Amniotic epithelial cell (primary cell): Measurements from ENCODE around the gene AFF2.

ENCODE experiments used
- DNase-seq: peaks from one replicate; pipeline ENCODE4 v3.0.0-alpha.2; 2010; ENCODE audit warnings: low read depth

AFF2 gene

DNA sequence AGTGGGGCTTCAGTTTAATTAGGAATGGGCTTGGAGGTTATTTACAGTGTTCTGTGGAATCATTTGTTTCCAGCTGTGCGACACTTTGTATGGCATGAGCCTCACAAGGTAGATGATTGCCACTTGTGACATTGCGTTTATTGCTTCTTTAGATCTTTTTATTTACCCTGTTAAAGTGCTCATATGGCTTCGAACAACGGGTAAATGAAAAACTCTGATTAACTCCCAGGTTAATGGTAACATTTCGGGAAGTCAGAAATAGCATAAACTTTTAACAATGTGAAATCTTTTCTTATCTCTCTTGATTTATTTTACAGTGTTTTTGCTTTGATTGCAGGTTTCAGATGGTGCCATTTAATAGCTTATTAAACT is 510.4 kb downstream of the AFF2 start:
- no peak for DNase-seq

DNA sequence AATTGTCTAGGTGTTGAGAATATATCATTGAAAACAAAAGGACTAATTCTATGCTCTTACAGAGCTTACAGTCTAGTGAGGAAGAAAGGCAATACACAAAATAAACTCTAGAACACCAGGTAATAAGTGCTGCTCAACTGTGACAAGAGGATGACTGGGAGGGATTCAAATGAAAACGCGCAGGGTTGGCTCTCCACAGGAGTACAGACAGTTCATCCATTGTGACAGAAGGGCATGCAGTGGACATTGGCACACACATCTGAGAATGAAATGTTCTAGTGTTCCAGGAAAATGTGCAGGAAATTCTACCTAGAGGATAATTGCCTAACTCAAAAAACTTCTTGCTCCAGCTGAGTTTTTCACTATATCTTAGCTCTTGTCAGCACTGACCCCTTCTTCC is 512.7 kb downstream of the AFF2 start:
- no peak for DNase-seq

DNA sequence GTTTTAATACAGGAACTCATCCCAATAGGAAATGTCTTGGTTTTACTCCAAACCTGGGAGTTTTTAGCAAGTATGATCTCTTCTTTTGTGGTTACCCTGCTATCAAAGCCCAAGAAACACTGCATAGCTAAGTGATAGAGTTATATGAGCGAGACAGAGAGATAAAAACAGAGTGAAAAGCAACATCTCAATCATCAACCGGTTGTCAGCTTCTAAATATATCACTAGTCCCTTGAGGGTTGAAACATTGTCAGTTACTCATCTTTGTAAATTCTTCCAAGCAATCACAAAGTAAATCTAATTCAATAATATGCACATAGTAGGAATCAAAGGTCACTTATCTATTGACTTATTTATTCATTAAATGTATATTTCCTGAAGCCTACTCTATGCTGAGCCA is 520.7 kb downstream of the AFF2 start:
- DNase-seq, result no peak

DNA sequence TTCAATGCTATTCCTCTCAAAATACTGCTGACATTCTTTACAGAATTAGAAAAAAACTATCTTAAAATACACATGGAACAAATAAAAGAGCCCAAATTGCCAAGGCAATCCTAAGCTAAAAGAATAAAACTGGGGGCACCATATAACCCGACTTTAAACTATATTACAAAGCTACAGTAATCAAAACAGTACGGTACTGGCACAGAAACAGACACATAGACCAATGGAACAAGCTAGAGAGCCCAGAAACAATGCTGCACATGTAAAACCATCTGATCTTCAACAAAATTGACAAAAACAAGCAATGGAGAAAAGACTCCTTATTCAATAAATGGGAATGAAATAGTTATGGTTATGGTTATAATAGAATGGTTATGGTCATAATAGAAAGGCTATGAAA is 522.1 kb downstream of the AFF2 start:
- DNase-seq, result no peak

DNA sequence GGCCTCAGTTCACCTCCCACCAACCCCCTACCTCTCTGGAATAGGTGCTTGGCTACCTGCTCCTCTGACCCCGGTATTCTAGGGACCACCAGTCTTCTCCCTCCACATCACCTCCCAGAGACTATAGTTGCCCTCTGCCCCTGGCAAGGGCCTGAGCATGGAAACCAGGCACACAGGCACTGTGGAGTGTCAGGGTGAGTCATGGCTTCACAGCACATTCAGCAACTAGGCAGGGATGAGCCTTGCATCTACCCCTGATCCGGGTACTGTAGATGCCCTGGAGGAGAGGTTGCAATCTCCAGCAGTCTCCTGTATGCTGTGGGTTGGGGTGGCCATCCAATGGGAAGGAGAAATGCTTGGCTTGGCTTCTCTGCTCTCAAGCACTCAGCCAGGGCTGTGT is 532.0 kb downstream of the AFF2 start:
- DNase-seq, result no peak

DNA sequence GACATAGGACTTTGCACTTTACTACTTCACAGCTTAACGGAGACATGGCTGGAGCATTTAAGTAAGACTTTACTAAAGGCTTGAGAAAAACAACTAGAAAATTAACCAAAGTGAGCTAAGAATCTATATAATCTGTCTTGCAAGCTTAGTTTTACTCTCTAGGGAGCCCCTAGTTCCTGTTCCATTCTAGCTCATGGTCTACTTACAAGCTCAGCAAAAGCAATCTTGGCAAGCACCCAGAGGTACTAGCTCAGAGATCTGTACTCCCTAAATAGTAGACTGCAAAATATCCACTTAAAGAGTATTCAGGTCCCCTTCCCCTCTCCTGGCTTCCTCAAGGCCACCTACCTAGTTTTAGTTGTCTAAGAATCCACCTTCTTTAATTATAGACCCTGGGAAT is 535.7 kb downstream of the AFF2 start:
- no peak for DNase-seq

DNA sequence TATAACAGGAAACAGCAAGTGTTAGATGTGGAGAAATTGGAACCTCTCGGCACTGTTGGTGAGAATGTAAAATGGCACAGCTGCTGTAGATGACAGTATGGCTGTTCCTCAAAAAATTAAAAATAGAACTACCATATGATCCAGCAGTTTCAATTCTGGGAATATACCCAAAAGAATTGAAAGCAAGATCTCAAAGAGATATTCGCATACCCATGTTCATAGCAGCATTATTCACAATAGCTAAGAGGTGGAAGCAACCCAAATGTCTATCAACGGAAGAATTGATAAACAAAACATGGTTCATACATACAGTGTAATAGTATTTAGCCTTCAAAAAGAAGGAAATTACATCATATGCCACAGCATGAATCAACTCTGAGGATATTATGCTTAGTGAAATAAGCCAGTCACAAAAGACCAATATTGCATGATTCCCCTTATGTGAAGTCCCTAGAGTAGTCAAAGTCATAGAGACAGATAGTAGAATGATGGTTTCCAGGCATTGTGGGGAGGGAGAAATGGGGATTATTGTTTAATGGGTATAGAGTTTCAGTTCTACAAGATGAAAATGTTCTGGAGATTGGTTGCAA is 537.0 kb downstream of the AFF2 start:
- no peak for DNase-seq

DNA sequence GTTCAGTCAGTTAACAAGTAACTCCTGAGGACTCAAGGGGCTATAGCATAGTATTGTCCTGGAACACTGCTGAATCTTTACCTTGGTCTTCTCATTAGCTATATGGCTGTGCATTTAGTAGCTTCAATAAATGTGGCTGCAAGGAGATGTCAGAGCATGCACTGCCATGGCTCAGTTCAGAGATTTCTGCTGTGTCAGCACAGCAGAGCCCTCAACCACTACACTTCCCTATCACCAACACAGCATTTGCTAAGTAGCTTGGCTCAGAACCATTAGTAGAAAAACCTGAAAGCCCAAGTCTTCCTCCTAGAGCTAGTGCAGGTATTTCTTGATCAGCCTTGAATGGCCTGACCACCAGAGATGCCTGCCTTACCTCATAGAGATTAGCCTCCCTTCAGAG is 538.6 kb downstream of the AFF2 start:
- no peak for DNase-seq

DNA sequence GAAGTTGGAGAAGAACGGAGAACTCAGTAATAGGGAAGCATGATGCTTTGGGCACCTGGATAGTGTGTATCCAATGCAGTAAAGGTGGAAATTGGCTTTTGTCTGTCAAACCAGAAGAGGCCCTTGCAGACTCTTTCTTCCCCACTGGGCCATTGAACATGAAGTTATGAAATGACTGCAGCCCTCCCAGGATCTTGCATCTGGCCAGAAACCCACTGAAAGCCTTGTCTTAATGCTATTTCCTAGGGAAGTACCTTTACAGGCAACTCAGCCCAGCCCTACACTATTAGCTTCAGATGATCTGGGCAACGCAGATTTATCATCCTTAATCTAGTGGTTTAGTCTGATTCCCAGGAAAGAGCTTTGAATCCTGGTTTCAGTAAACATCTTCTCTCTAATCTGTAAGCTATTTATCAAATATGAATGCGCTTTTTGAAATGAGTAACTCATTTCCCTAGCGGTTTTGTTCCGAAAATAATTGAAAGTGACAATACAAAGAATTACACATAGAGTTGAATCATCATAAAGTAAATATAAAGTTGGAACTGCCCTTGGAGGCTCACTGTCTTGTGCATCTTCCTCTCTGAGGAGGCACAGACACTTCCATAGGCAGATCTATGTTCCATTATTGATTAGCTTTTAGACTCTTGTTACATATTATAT is 540.6 kb downstream of the AFF2 start:
- peak; percentile 50 for DNase-seq

DNA sequence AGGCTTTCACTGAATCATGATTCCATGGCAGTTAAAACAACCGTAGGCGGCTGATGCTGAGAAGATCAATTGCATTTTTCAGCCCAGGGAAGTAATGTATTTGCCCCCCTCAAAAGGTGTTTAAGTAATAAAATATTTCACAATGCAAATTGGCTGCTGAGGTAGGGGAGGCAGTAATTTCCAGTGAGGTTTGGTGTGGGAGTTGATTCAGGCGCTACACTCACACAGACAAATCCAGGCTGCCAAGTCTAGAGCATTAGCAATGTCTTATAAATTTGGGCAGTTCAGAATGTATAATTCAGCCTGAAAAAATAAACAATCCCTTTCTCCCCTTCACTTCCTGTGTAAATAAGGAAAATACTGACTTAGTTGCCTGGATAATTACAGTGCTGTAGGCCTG is 543.0 kb downstream of the AFF2 start:
- no peak for DNase-seq

DNA sequence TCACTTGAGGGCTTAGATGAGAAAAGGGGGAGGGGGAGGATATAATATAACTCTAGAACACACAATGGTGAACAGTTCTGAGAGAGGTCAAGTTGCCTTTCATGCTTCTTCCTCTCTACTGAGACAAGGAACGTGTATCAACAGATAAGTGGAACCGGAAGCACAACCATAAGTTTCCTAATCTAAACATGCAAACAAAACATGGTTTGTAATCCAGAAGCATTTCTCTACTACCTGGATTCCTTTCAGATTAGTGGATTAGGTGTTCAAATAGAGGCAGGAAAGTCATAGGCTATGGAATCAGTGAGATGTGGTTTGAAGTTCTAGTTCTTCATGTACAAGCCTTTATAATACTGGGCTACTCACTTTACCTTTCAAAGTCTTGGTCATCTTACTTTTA is 544.1 kb downstream of the AFF2 start:
- no peak for DNase-seq

DNA sequence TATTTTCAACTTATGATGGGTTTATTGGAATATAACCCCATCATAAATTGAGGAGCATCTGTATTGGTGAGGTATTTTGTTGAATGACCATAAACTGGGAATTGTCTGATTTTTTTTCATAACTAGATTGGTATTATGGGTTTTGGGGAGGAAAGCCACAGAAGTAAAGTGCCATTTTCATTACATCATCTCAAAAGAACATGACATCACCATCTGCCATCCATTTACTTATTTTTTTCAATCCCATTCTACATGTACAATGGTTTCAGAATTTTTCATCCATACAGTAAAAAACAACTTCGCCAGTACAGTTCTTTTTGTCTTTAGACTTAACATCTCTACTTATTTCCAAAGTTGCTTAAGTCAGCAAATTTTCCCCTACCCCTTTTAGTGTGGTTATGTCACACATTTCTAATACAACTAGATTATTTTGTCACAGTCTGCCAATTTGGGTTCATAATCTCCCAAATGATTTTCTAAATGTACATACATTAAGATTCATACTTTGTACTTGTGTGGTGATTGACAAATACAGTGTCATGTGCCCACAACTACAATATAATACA is 545.3 kb downstream of the AFF2 start:
- DNase-seq, result no peak
